CD4-positive, CD25-positive, alpha-beta regulatory T cell (primary cell): ENCODE measurements around the gene CUEDC2. TPM values are rescaled to one million over a fixed set of nuclear protein-coding genes. Genes with fewer than 3 reads are reported as not detected.
A peak's percentile ranks its signal among the peaks of the same experiment; 100 is the strongest.

Experiments
- ATAC-seq, 2 donors: fragments of 150-1000 bp; cut with Tn5 transposase; one replicate each; pipeline ENCODE4 v1.10.0; 2021; ENCODE audit warnings: low read depth in 2 of 2, moderate number of reproducible peaks in 2 of 2, moderate library complexity in 1 of 2
- DNase-seq, 3 donors: peaks; one replicate each; pipeline versions ENCODE4 v3.0.0 to v3.0.0-alpha.2; 2012 to 2022; ENCODE audit warnings: mixed read lengths in 1 of 3
- H3K27ac ChIP-seq: one replicate; pipeline ENCODE4 v1.7.0; 2013; ENCODE audit warnings: mild to moderate bottlenecking, low read length; ENCODE audit not compliant: insufficient read depth, poor library complexity, severe bottlenecking
- H3K27me3 ChIP-seq: one replicate; pipeline ENCODE4 v1.7.0; 2013; ENCODE audit warnings: low read length; ENCODE audit not compliant: control insufficient read depth, insufficient read depth
- H3K36me3 ChIP-seq: one replicate; pipeline ENCODE4 v1.7.0; 2013; ENCODE audit warnings: mild to moderate bottlenecking, low read length, moderate library complexity; ENCODE audit not compliant: control insufficient read depth, insufficient read depth
- H3K4me1 ChIP-seq: 2 replicates; pipeline ENCODE4 v1.7.0; 2013; ENCODE audit warnings: mild to moderate bottlenecking, low read length; ENCODE audit not compliant: insufficient read depth, control insufficient read depth, poor library complexity, severe bottlenecking
- H3K4me3 ChIP-seq: one replicate; pipeline ENCODE4 v1.7.0; 2013; ENCODE audit warnings: low read depth, mild to moderate bottlenecking, low read length, moderate library complexity
- H3K9me3 ChIP-seq, 2 experiments: 1 replicate in 1 of 2; 2 replicates in 1 of 2; pipeline ENCODE4 v1.7.0; 2013; ENCODE audit warnings: low read length in 2 of 2, mild to moderate bottlenecking in 1 of 2, moderate library complexity in 1 of 2; ENCODE audit not compliant: control insufficient read depth in 2 of 2
- H3K27ac Mint-ChIP-seq, 3 donors: one replicate each; pipeline ENCODE4 v1.8.0; 2020 to 2022; ENCODE audit warnings: mild to moderate bottlenecking in 3 of 3, mixed read lengths in 3 of 3, moderate library complexity in 2 of 3
- H3K27me3 Mint-ChIP-seq: one replicate; pipeline ENCODE4 v1.8.0; 2022; ENCODE audit warnings: mild to moderate bottlenecking, mixed read lengths
- H3K36me3 Mint-ChIP-seq: one replicate; pipeline ENCODE4 v1.8.0; 2020; ENCODE audit warnings: mixed read lengths
- H3K4me1 Mint-ChIP-seq, 4 donors: one replicate each; pipeline ENCODE4 v1.8.0; 2020 to 2022; ENCODE audit warnings: mixed read lengths in 4 of 4, mild to moderate bottlenecking in 1 of 4
- H3K4me3 Mint-ChIP-seq, 4 donors: one replicate each; pipeline ENCODE4 v1.8.0; 2020 to 2022; ENCODE audit warnings: mild to moderate bottlenecking in 4 of 4, mixed read lengths in 4 of 4, moderate library complexity in 3 of 4
- H3K9me3 Mint-ChIP-seq, 7 donors: one replicate each; pipeline ENCODE4 v1.8.0; 2020 to 2022; ENCODE audit warnings: mixed read lengths in 7 of 7, mild to moderate bottlenecking in 3 of 7, moderate library complexity in 2 of 7
- polyA plus RNA-seq, 4 donors: library from polyadenylated mRNA; unstranded; fragments of 300-500 nt; fragmentation: Illumina TruSeq; gene quantifications; one replicate each; pipeline ENCODE4 v1.2.3, GENCODE V29; 2021
- total RNA-seq: library from RNA; stranded (reverse); gene quantifications from one replicate; pipeline ENCODE4 v1.2.3, GENCODE V29; 2022

CUEDC2 gene
- total and polyA plus RNA-seq, 5 donors from 2014 or later, result 29.4 to 60.6 (median 51.2) TPM

DNA sequence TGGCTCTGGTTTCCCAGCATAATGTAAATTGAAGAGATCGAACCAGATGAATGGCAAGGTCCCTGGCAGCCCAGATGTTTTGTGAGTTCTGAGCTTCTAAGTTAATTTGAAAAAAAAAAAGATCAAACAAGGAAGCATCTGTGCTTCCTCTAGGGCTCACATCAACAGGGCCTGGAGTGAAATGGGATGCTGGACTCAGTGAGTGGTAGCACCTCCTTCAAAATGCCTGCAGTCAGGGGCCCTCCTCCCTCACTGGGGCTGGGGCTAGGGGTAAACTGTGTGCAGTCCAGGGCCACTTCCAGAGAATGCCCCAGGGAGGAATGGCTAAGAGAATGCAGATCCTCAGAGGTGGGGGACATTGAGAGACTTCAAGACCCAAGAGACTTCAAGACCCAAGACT, 6.0 kb upstream of the CUEDC2 start:
- Mint-ChIP-seq H3K4me3 (peak overlapping the region in 1 of 4 donors; percentile 85), H3K27me3 (peaks cover 5% of the 10 kb centered on the region), H3K4me1 (peaks cover 0 to 49% (median 31%) of the 10 kb centered on the region in 4 donors), H3K27ac (peak overlapping the region in 2 of 3 donors; percentile 3 to 40), H3K9me3 (peaks cover 0 to 2% (median 0%) of the 10 kb centered on the region in 7 donors), H3K36me3 (no peaks in the 10 kb centered on the region)
- Histone ChIP-seq H3K4me1 (peaks cover 44% of the 10 kb centered on the region), H3K27ac (no peak overlapping the region), H3K36me3 (no peaks in the 10 kb centered on the region), H3K9me3 (no peaks in the 10 kb centered on the region), H3K27me3 (no peaks in the 10 kb centered on the region), H3K4me3 (no peak overlapping the region)
- no peak for ATAC-seq
- no peak for DNase-seq

DNA sequence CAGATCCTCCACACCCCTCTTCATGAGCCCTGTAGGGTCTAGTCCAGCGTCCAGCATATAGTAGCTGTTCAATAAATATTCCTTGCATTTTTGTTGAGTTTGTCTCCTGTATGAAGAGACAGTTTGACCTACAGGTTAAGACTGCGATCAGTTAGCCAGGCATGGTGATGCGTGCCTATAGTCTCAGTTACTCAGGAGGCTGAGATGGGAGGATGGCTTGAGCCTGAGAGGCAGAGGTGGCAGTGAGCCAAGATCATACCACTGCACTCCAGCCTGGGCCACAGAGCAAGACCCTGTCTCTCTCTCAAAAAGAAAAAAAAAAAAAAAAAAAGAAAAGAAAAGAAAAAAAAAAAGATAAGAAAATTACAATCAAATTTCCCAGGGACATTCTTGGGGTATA, 5.1 kb upstream of the CUEDC2 start:
- H3K36me3 Mint-ChIP-seq, result no peaks in the 10 kb centered on the region
- ATAC-seq, result no peak
- H3K36me3 ChIP-seq, result no peaks in the 10 kb centered on the region
- no peak overlapping the region for H3K4me3 ChIP-seq
- H3K4me3 Mint-ChIP-seq, result peak overlapping the region; percentile 61 to 99 (median 78)
- H3K27me3 ChIP-seq, result no peaks in the 10 kb centered on the region
- H3K27ac Mint-ChIP-seq, result peak overlapping the region in 2 of 3 donors; percentile 40 to 71
- no peaks in the 10 kb centered on the region for H3K9me3 ChIP-seq
- H3K9me3 Mint-ChIP-seq, result peaks cover 0 to 2% (median 0%) of the 10 kb centered on the region in 7 donors
- H3K27me3 Mint-ChIP-seq, result peaks cover 5% of the 10 kb centered on the region
- H3K4me1 Mint-ChIP-seq, result peaks cover 4 to 56% (median 35%) of the 10 kb centered on the region in 4 donors
- DNase-seq, result no peak
- H3K27ac ChIP-seq, result no peak overlapping the region
- peaks cover 49% of the 10 kb centered on the region for H3K4me1 ChIP-seq

DNA sequence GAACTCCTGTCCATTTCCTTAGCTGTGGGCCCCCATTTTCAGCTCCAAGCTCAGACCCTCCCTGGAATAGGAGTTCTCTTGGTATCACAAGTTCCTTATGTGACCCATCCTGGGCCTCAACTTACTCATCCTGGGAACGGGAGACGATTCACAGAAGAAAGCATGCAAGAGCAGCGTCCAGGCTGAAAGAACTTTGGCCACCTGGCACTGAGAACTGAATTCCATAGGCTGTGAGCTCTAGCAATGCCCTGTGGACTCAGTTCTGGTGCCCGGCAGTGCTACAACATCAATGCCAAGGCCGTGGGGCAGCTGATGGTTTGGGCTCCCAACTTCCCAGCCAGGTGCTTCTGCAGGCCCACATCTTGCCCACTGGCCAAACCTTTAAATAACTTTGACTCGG, 3.9 kb upstream of the CUEDC2 start:
- Histone ChIP-seq H3K27ac (no peak overlapping the region), H3K4me1 (peaks cover 60% of the 10 kb centered on the region), H3K9me3 (no peaks in the 10 kb centered on the region), H3K4me3 (peak overlapping the region; percentile 77), H3K27me3 (no peaks in the 10 kb centered on the region), H3K36me3 (no peaks in the 10 kb centered on the region)
- Mint-ChIP-seq H3K4me3 (peak overlapping the region; percentile 77 to 99 (median 92)), H3K27me3 (peaks cover 5% of the 10 kb centered on the region), H3K4me1 (peaks cover 6 to 64% (median 42%) of the 10 kb centered on the region in 4 donors), H3K27ac (peak overlapping the region; percentile 62 to 92 (median 82)), H3K9me3 (peaks cover 0 to 2% (median 0%) of the 10 kb centered on the region in 7 donors), H3K36me3 (no peaks in the 10 kb centered on the region)
- no peak for DNase-seq
- no peak for ATAC-seq

DNA sequence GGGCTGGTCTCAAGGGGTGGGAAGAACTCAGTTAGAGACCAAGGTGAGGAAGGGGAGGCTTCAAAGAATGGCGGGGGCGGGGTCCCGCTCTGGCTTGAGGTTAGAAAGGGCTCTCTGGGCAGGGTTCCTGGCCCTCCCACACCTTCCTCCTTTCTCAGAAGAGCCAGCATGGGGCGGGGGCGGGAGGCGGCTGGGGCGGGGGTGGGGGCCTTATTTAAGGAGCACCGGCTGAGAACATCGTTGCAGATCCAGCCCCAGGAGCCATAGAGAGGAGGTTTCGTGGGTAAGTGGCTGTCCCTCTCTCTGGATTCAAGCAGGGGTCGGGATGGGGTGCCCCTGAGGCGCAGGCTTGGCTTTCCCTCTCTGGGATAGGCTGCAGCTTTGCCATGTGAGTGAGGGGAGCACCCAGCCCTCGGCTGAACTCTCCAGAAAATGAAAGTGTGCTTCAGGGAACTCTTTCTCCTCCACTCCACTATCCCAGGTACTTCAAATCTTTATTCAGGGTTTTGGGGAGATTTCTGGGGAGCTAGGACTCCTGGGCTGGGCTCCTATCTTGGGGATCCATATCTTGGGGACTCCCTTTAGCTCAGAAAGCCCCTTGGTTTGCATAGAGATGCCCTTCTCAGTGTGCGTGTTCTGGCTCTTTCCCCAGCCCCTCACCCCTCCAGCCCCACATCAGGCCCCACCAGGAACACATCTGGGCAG, 3.3 kb upstream of the CUEDC2 start:
- H3K9me3 Mint-ChIP-seq, result peaks cover 0 to 2% (median 0%) of the 10 kb centered on the region in 7 donors
- H3K27me3 Mint-ChIP-seq, result peaks cover 5% of the 10 kb centered on the region
- DNase-seq (peak in 1 of 3 donors; percentile 90), ATAC-seq (no peak)
- H3K4me1 Mint-ChIP-seq, result peaks cover 6 to 64% (median 43%) of the 10 kb centered on the region in 4 donors
- Histone ChIP-seq H3K4me3 (peak overlapping the region; percentile 77), H3K4me1 (peaks cover 60% of the 10 kb centered on the region), H3K36me3 (no peaks in the 10 kb centered on the region), H3K27ac (peak overlapping the region; percentile 65), H3K9me3 (no peaks in the 10 kb centered on the region), H3K27me3 (no peaks in the 10 kb centered on the region)
- peak overlapping the region; percentile 85 to 92 (median 91) for H3K27ac Mint-ChIP-seq
- peak overlapping the region; percentile 77 to 99 (median 92) for H3K4me3 Mint-ChIP-seq
- H3K36me3 Mint-ChIP-seq, result no peaks in the 10 kb centered on the region

DNA sequence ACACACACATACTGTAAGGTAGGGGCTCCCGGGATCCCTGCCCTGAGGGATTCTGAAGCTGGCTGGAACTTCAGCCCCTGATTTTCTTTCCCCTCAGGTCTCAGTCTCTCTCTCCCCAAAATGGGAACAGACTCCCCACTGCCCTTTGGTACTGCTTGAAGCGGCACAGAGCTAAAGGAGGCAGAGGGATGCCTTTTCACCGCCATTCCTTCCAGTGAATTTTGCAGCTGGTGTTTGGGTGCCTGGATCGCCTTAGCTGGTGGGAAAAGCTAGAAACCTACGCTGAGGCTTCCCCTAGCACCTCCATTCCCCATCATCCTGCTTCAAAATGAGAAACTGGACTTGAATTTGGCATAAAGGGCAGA, 2.7 kb upstream of the CUEDC2 start:
- H3K27me3 Mint-ChIP-seq, result peaks cover 5% of the 10 kb centered on the region
- peaks cover 0 to 2% (median 0%) of the 10 kb centered on the region in 7 donors for H3K9me3 Mint-ChIP-seq
- H3K4me3 Mint-ChIP-seq, result peak overlapping the region; percentile 77 to 99 (median 92)
- Histone ChIP-seq H3K27me3 (no peaks in the 10 kb centered on the region), H3K4me1 (peaks cover 60% of the 10 kb centered on the region), H3K27ac (peak overlapping the region; percentile 65), H3K4me3 (peak overlapping the region; percentile 44), H3K9me3 (no peaks in the 10 kb centered on the region), H3K36me3 (no peaks in the 10 kb centered on the region)
- ATAC-seq (no peak), DNase-seq (no peak)
- H3K4me1 Mint-ChIP-seq, result peaks cover 6 to 64% (median 43%) of the 10 kb centered on the region in 4 donors
- peak overlapping the region; percentile 78 to 91 (median 85) for H3K27ac Mint-ChIP-seq
- H3K36me3 Mint-ChIP-seq, result no peaks in the 10 kb centered on the region

DNA sequence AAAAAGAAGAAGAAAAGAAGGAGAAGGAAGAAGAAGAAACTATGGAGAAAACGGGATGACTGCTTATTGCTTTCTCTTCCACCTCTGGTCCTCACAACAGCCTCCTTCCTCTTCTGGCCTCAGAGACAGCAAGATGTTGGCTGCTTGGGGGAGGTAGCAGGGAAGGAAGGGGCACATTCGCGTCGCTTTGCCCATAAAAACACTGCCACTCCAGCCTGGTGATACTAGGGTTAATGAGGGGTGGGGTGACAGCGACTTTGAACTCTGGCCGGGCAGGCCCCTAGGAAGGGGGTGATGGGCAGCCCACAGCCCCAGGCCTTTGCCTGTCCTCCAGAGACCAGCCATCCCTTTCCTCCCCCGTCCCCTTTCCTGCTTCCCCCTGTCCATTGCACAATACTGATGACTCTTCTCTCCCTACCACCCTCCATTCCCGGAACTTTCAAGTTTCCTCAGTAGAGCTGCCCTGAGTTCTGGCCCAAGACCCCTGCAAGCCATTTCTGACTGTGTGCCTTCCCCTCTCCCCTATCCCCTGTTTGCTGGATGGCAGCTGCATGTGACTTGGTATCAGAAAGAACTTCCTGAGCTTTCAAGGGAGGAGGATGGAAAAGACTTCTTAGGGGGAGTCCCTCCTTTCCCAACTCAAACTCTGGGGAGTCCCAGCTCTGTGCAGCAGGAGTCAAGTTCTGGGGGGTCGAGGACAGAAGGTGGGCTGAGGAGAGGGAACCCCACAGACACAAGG, 2.2 kb upstream of the CUEDC2 start:
- Mint-ChIP-seq H3K4me1 (peaks cover 6 to 64% (median 43%) of the 10 kb centered on the region in 4 donors), H3K27ac (peak overlapping the region; percentile 78 to 91 (median 85)), H3K36me3 (no peaks in the 10 kb centered on the region), H3K4me3 (peak overlapping the region; percentile 77 to 99 (median 92)), H3K9me3 (peaks cover 0 to 2% (median 0%) of the 10 kb centered on the region in 7 donors), H3K27me3 (peaks cover 5% of the 10 kb centered on the region)
- no peak for ATAC-seq
- Histone ChIP-seq H3K36me3 (no peaks in the 10 kb centered on the region), H3K27ac (peak overlapping the region; percentile 65), H3K4me1 (peaks cover 60% of the 10 kb centered on the region), H3K27me3 (no peaks in the 10 kb centered on the region), H3K9me3 (no peaks in the 10 kb centered on the region), H3K4me3 (no peak overlapping the region)
- DNase-seq, result no peak

DNA sequence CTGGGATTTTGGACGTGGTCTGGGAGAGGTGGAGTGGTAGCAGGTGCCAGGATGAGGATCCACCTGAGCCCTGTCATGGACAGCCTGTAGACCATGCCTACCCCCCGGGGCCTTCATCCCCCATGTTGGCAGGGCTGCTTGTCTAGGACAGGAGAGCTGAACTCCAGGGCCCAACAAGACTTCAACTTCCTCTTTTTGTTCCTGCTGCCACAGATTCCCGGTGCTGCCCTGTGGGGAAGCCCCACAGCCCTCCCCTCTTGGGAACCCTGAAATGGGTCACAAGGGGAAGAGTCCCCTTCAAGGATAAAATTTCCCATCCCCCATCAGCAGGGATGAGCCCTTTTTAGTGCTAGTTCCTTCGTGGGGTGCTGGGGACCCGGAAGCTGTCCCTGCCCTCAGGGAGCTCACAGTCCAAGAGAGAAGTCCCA, 1.3 kb upstream of the CUEDC2 start:
- Histone ChIP-seq H3K9me3 (no peaks in the 10 kb centered on the region), H3K27me3 (no peaks in the 10 kb centered on the region), H3K36me3 (no peaks in the 10 kb centered on the region), H3K4me3 (no peak overlapping the region), H3K27ac (no peak overlapping the region), H3K4me1 (peaks cover 60% of the 10 kb centered on the region)
- peak overlapping the region; percentile 90 to 91 (median 90) for H3K27ac Mint-ChIP-seq
- no peaks in the 10 kb centered on the region for H3K36me3 Mint-ChIP-seq
- peaks cover 5% of the 10 kb centered on the region for H3K27me3 Mint-ChIP-seq
- H3K4me1 Mint-ChIP-seq, result peaks cover 6 to 64% (median 43%) of the 10 kb centered on the region in 4 donors
- no peak for DNase-seq
- no peak for ATAC-seq
- H3K4me3 Mint-ChIP-seq, result peak overlapping the region; percentile 93 to 99 (median 96)
- H3K9me3 Mint-ChIP-seq, result peaks cover 0 to 2% (median 0%) of the 10 kb centered on the region in 7 donors
